ENCODE data around the gene SETD4. TPM values are rescaled to one million over a fixed set of nuclear protein-coding genes. Genes with fewer than 3 reads are reported as not detected.
"Not testable (repeated sequence)": the region's sequence is repeated elsewhere in the genome, so short reads cannot be mapped to it uniquely, and the experiment has no call there.

The SETD4 gene
- 21.4 and 23.8 TPM in 2 replicates for total RNA-seq

GRCh38 chr21:36060159-36060921 is at the start of gene SETD4:
Gene SETD4 (minus strand): TSS chr21:36060526. CDS start chr21:36058888, 1,638 bp downstream.
- peak within 1 kb of the TSS; percentile 98 for H3K27ac Mint-ChIP-seq
- peak within 1 kb of the TSS; percentile 91 for H3K4me3 Mint-ChIP-seq (ENCODE audit: low read depth)
- DNase-seq (ENCODE audit: low spot score) = peak; percentile 91
- H3K9me3 Mint-ChIP-seq = no peaks in the 10 kb centered on the region
- peaks cover 31% of the 10 kb centered on the region for H3K36me3 Mint-ChIP-seq (ENCODE audit: low read depth)
- peaks cover 14% of the 10 kb centered on the region for H3K4me1 Mint-ChIP-seq (ENCODE audit: low read depth)
- no peaks in the 10 kb centered on the region for H3K27me3 Mint-ChIP-seq (ENCODE audit: low read depth)
- intact Hi-C loops (cut with micrococcal nuclease) = loop anchor here (1.0 kb wide), 3 partner anchors 9 to 260 kb away; partner anchors contain the start of gene MORC3

DNA sequence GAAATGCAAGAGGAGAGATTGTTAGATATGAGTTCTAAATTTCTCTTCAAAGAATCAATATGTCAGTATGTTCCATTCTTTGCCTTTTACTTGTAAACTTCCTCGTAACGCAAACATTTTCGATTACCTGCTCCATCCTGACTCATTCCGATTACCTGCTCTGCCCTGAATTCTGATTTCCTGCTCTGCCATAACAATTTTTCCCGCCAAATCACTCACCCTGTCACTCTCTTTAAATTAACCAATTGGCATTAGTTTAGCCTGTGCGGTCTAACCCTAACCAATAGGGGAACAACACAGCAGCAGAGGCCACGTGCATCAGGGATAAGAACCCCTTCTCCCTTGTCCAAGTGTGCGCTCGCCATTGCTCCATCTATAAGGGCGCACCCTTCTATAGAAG is 49.5 kb upstream of the SETD4 start:
- H3K27me3 Mint-ChIP-seq (ENCODE audit: low read depth) = peaks cover 31% of the 10 kb centered on the region

DNA sequence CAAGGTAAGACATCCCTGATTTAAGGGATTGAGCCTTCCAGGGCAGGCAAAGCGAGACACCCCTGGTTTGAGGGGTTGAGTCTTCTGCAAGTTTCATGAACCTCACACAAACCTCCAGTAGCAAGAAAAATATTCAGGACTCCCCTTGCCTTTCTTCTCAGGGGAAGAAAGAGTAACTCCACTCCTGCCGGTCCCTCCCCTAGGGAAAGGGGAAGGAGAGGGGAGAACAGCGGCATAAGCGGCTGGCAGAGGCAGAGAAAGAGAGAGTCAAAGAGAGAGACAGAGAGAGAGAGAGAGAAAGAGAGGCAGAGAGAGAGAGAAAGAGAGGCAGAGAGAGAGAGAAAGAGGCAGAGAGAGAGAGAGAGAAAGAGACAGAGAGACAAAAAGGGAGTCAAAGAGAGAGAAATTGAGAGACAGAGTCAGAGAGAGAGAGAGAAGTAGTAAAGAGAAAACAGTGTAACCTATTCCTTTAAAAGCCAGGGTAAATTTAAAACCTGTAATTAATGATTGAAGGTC is 45.1 kb upstream of the SETD4 start:
- no peak for DNase-seq (ENCODE audit: low spot score)
- H3K4me3 Mint-ChIP-seq (ENCODE audit: low read depth) = peak overlapping the region; percentile 67
- peaks cover 39% of the 10 kb centered on the region for H3K27me3 Mint-ChIP-seq (ENCODE audit: low read depth)
- H3K36me3 Mint-ChIP-seq (ENCODE audit: low read depth) = no peaks in the 10 kb centered on the region
- H3K9me3 Mint-ChIP-seq = no peaks in the 10 kb centered on the region
- intact Hi-C loops (cut with micrococcal nuclease) = no loop called here
- no peak overlapping the region for H3K27ac Mint-ChIP-seq
- peaks cover 7% of the 10 kb centered on the region for H3K4me1 Mint-ChIP-seq (ENCODE audit: low read depth)

More for the DNA sequence above, 49.5 kb upstream of the SETD4 start:
- Mint-ChIP-seq H3K4me1 (ENCODE audit: low read depth) (peaks cover 9% of the 10 kb centered on the region), H3K4me3 (ENCODE audit: low read depth) (no peak overlapping the region), H3K27ac (no peak overlapping the region), H3K9me3 (no peaks in the 10 kb centered on the region), H3K36me3 (ENCODE audit: low read depth) (no peaks in the 10 kb centered on the region)
- DNase-seq (ENCODE audit: low spot score) = no peak
- intact Hi-C loops (cut with micrococcal nuclease) = no loop called here

- Mint-ChIP-seq H3K4me1 (ENCODE audit: low read depth) (peaks cover 11% of the 10 kb centered on the region), H3K27ac (peak overlapping the region; percentile 54), H3K4me3 (ENCODE audit: low read depth) (peak overlapping the region; percentile 67), H3K27me3 (ENCODE audit: low read depth) (peaks cover 36% of the 10 kb centered on the region), H3K9me3 (no peaks in the 10 kb centered on the region), H3K36me3 (ENCODE audit: low read depth) (no peaks in the 10 kb centered on the region)
- DNase-seq (ENCODE audit: low spot score) = no peak
- intact Hi-C loops (cut with micrococcal nuclease) = loop anchor here (1.0 kb wide), 1 partner anchor 39 kb away; no protein-coding TSS in a partner anchor
Observed at GRCh38 chr21:36104317-36105300, 44.3 kb upstream of the SETD4 start.

- no peak for DNase-seq (ENCODE audit: low spot score)
- intact Hi-C loops (cut with micrococcal nuclease) = no loop called here
- Mint-ChIP-seq H3K4me3 (ENCODE audit: low read depth) (no peak overlapping the region), H3K4me1 (ENCODE audit: low read depth) (peaks cover 11% of the 10 kb centered on the region), H3K27me3 (ENCODE audit: low read depth) (peaks cover 36% of the 10 kb centered on the region), H3K36me3 (ENCODE audit: low read depth) (no peaks in the 10 kb centered on the region), H3K9me3 (no peaks in the 10 kb centered on the region), H3K27ac (no peak overlapping the region)
Observed at GRCh38 chr21:36103434-36103833, 43.1 kb upstream of the SETD4 start.

DNA sequence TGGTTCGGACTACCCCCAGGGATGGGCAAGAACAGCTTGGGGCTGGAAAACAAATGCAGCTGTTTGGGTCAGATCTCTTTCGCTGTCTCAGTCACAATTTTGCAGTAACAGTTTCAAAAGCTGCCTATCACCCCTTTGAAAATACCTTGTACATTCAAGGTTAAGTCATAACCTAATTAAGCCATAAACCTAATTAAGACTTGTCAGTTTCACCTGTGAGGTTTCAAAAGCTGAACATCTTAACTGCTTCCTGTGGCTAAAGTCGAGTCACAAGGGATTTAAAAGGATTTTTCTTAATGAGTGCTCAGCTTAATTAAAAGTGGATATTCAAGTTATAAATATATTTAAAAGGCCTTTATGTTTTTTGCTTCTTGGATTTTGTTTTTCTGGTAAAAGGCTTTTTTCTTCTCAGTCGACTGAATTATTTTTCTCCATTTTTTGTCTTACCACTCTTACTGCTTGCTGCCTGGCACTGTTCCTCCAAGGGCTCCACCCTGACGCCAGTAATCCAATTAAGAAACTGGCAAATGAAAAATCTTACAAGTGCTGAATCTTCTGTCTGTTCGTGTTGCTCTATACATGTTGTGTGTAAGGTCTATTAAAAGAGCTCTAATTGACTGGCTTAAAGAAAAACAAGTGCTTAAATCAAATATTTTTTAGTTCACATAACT is 40.8 kb upstream of the SETD4 start:
- no peak for DNase-seq (ENCODE audit: low spot score)
- no peak overlapping the region for H3K4me3 Mint-ChIP-seq (ENCODE audit: low read depth)
- peaks cover 17% of the 10 kb centered on the region for H3K27me3 Mint-ChIP-seq (ENCODE audit: low read depth)
- no peaks in the 10 kb centered on the region for H3K9me3 Mint-ChIP-seq
- intact Hi-C loops (cut with micrococcal nuclease) = no loop called here
- H3K36me3 Mint-ChIP-seq (ENCODE audit: low read depth) = no peaks in the 10 kb centered on the region
- no peak overlapping the region for H3K27ac Mint-ChIP-seq
- H3K4me1 Mint-ChIP-seq (ENCODE audit: low read depth) = peaks cover 11% of the 10 kb centered on the region

DNA sequence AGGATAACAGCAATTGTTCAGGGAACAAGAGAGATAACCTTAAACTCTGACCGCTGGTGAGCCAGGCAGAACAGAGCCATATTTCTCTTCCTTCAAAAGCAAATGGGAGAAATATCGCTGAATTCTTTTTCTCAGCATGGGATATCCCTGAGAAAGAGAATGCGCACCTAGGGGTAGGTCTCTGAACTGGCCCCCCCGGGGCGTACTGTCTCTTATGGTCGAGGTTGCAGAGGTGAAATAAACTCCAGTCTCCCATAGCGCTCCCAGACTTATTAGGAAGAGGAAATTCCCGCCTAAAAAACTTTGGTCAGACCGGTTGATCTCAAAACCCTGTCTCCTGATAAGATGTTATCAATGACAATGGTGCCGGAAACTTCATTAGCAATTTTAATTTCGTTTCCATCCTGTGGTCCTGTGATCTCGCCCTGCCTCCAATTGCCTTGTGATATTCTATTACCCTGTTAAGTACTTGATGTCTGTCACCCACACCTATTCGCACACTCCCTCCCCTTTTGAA is 39.4 kb upstream of the SETD4 start:
- H3K27me3 Mint-ChIP-seq (ENCODE audit: low read depth); H3K36me3 Mint-ChIP-seq (ENCODE audit: low read depth); H3K4me3 Mint-ChIP-seq (ENCODE audit: low read depth); H3K4me1 Mint-ChIP-seq (ENCODE audit: low read depth); DNase-seq (ENCODE audit: low spot score); H3K9me3 Mint-ChIP-seq; H3K27ac Mint-ChIP-seq; intact Hi-C loops (cut with micrococcal nuclease): not testable (repeated sequence)

GRCh38 chr21:36099000-36099399 is 38.7 kb upstream of the SETD4 start:
- H3K36me3 Mint-ChIP-seq (ENCODE audit: low read depth) = no peaks in the 10 kb centered on the region
- H3K4me3 Mint-ChIP-seq (ENCODE audit: low read depth) = no peak overlapping the region
- DNase-seq (ENCODE audit: low spot score) = no peak
- H3K27me3 Mint-ChIP-seq (ENCODE audit: low read depth) = peaks cover 2% of the 10 kb centered on the region
- intact Hi-C loops (cut with micrococcal nuclease) = no loop called here
- H3K4me1 Mint-ChIP-seq (ENCODE audit: low read depth) = peaks cover 5% of the 10 kb centered on the region
- no peak overlapping the region for H3K27ac Mint-ChIP-seq
- peaks cover 5% of the 10 kb centered on the region for H3K9me3 Mint-ChIP-seq

DNA sequence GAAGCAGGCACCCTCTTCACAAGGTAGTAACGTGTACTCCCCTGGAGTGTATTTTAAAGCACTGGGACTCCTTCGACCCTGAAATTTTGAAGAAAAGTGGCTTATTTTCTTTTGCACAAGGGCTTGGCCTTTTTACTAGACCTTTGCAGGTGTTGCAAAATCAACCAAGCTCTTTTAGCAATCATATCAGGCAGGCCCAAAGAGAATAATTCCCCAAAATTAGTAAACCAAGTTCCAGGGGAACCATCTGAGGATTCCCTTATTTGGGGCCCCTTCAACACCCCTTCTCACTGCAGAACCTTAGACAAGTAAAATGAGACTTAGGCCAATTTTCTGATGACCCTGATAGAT is 37.8 kb upstream of the SETD4 start:
- Mint-ChIP-seq H3K27me3 (ENCODE audit: low read depth) (no peaks in the 10 kb centered on the region), H3K9me3 (peaks cover 13% of the 10 kb centered on the region), H3K27ac (no peak overlapping the region), H3K4me3 (ENCODE audit: low read depth) (no peak overlapping the region), H3K36me3 (ENCODE audit: low read depth) (peaks cover 6% of the 10 kb centered on the region), H3K4me1 (ENCODE audit: low read depth) (peaks cover 5% of the 10 kb centered on the region)
- no peak for DNase-seq (ENCODE audit: low spot score)
- intact Hi-C loops (cut with micrococcal nuclease) = no loop called here

GRCh38 chr21:36097427-36098181 is 37.3 kb upstream of the SETD4 start:
- intact Hi-C loops (cut with micrococcal nuclease) = no loop called here
- Mint-ChIP-seq H3K36me3 (ENCODE audit: low read depth) (peaks cover 6% of the 10 kb centered on the region), H3K9me3 (peaks cover 18% of the 10 kb centered on the region), H3K27ac (no peak overlapping the region), H3K27me3 (ENCODE audit: low read depth) (no peaks in the 10 kb centered on the region), H3K4me3 (ENCODE audit: low read depth) (no peak overlapping the region), H3K4me1 (ENCODE audit: low read depth) (peaks cover 5% of the 10 kb centered on the region)
- DNase-seq (ENCODE audit: low spot score) = no peak

DNA sequence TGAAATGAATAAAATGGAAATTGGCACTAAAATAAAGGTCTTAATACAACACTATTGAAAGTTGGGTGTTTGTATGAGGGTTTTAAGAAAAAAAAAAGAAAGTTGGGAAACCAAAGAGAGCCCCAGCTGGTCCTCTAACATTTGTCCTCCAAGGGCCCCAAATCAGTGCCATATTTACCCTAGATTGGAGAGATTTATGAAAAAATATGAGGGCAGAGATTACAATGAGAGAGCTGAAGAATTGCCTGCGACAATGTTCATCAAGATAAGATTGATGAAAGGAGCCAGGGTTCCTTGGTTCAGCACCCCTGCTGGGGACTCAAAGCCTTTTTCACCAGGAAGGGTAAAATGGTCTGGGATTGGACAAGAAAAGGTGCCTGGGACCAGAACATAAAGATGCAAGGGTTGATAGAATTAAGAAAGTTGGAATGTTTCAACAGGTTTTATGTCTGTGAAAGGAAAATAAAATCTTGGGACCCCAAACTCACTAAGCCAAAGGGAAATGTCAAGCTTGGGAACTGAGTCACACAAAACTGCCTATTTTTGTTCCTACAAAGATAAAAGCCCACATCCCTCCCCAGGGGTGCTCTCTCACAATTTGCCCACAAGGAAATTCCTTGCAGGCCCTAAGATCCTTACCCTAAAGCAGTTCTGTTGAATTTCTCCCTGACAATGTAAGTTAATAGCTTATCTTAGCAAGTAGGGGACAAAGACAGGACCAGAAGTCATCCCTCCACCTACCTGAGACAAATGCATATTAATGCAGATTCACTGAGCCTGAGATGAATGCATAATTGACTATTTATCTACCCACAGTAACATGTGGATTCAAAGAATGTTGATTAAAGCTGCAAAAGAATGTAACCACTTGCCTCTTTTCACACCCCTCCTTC is 36.3 kb upstream of the SETD4 start:
- peaks cover 18% of the 10 kb centered on the region for H3K9me3 Mint-ChIP-seq
- peaks cover 6% of the 10 kb centered on the region for H3K36me3 Mint-ChIP-seq (ENCODE audit: low read depth)
- no peak for DNase-seq (ENCODE audit: low spot score)
- intact Hi-C loops (cut with micrococcal nuclease) = no loop called here
- H3K4me1 Mint-ChIP-seq (ENCODE audit: low read depth) = peaks cover 5% of the 10 kb centered on the region
- H3K4me3 Mint-ChIP-seq (ENCODE audit: low read depth) = no peak overlapping the region
- no peaks in the 10 kb centered on the region for H3K27me3 Mint-ChIP-seq (ENCODE audit: low read depth)
- no peak overlapping the region for H3K27ac Mint-ChIP-seq
